Small intestine (tissue), 7 donors: Measurements from ENCODE around the gene DOCK4. TPM values are rescaled to one million over a fixed set of nuclear protein-coding genes. Genes with fewer than 3 reads are reported as not detected.

Source experiments
- DNase-seq, 2 donors: peaks; one replicate each; pipeline versions ENCODE4 v3.0.0 to v3.0.0-alpha.2; 2013
- FAIRE-seq: peaks from 2 replicates; lab custom pipeline; 2012; peaks lifted over from hg19 to GRCh38; lab: Jason Lieb, UNC
- H3K27ac ChIP-seq, 3 donors: one replicate each; pipeline ENCODE4 v1.5.1; 2013; ENCODE audit warnings: low read length in 2 of 3, mild to moderate bottlenecking in 2 of 3, control low read depth in 1 of 3, inconsistent platforms in 1 of 3, low read depth in 1 of 3, moderate library complexity in 1 of 3
- H3K27me3 ChIP-seq, 3 donors: one replicate each; pipeline ENCODE4 v1.6.1; 2013; ENCODE audit warnings: low read length in 3 of 3, inconsistent platforms in 1 of 3; ENCODE audit not compliant: control insufficient read depth in 3 of 3, insufficient read depth in 3 of 3
- H3K36me3 ChIP-seq, 3 donors: one replicate each; pipeline ENCODE4 v1.6.1; 2013; ENCODE audit warnings: low read length in 3 of 3, inconsistent platforms in 1 of 3, low read depth in 1 of 3, mild to moderate bottlenecking in 1 of 3, moderate library complexity in 1 of 3; ENCODE audit not compliant: control insufficient read depth in 3 of 3, insufficient read depth in 2 of 3
- H3K4me1 ChIP-seq, 3 donors: one replicate each; pipeline ENCODE4 v1.6.1; 2013; ENCODE audit warnings: low read length in 2 of 3, inconsistent platforms in 1 of 3, low read depth in 1 of 3, mild to moderate bottlenecking in 1 of 3, moderate library complexity in 1 of 3; ENCODE audit not compliant: control insufficient read depth in 3 of 3, insufficient read depth in 2 of 3
- H3K4me3 ChIP-seq, 3 donors: one replicate each; pipeline ENCODE4 v1.5.1; 2013; ENCODE audit warnings: low read length in 3 of 3, control low read depth in 1 of 3, inconsistent platforms in 1 of 3, low read depth in 1 of 3, mild to moderate bottlenecking in 1 of 3, moderate library complexity in 1 of 3
- H3K9me3 ChIP-seq, 2 donors: one replicate each; pipeline ENCODE4 v1.6.1; 2013; ENCODE audit warnings: low read depth in 1 of 2, low read length in 1 of 2; ENCODE audit not compliant: control insufficient read depth in 2 of 2, insufficient read depth in 1 of 2
- WGBS, 3 donors: extraction: QIAGEN DNeasy Blood & Tissue Kit; methylation state at CpG; one replicate each; pipeline ENCODE4 v1.1.7; 2013; 5-methylcytosine and 5-hydroxymethylcytosine counted together
- polyA plus RNA-seq, 4 donors: library from polyadenylated mRNA; stranded (reverse) in 3 of 4; unstranded in 1 of 4; fragments of 200-250 nt in 3 of 4; fragments of 120-200 nt in 1 of 4; gene quantifications; one replicate each; pipeline versions ENCODE4 v1.2.1 to v1.2.3, GENCODE V29; 2013
- donor health status: healthy with polysubstance abuse.
- donor health status: control.
- donor health status: control.
- donor health status: Bipolar disorder and iron deficiency.
- donor health status: healthy.

Gene DOCK4
- polyA plus RNA-seq, 4 donors: 1.9 to 4.1 (median 3.8) TPM; not detected in 1

- Histone ChIP-seq H3K27me3 (no peaks in the 10 kb centered on the region), H3K9me3 (peaks cover 0 to 5% of the 10 kb centered on the region in 2 donors), H3K4me1 (no peaks in the 10 kb centered on the region), H3K4me3 (no peak overlapping the region), H3K36me3 (no peaks in the 10 kb centered on the region), H3K27ac (no peak overlapping the region)
- no peak for FAIRE-seq
- no peak for DNase-seq
These were observed 134.3 kb downstream of the DOCK4 start for GRCh38 chr7:112071856-112072255.

GRCh38 chr7:112070674-112071256, 135.4 kb downstream of the DOCK4 start:
- Histone ChIP-seq H3K9me3 (peaks cover 0 to 5% of the 10 kb centered on the region in 2 donors), H3K27me3 (no peaks in the 10 kb centered on the region), H3K36me3 (no peaks in the 10 kb centered on the region), H3K4me3 (no peak overlapping the region), H3K4me1 (no peaks in the 10 kb centered on the region), H3K27ac (no peak overlapping the region)
- no peak for DNase-seq
- 58 to 83% (median 72%) methylated on average over 5 of the region's 5 CpGs for WGBS, 3 donors
- no peak for FAIRE-seq

- 75 to 81% (median 78%) methylated on average over 3 of the region's 3 CpGs for WGBS, 3 donors
- Histone ChIP-seq H3K27ac (no peak overlapping the region), H3K4me1 (no peaks in the 10 kb centered on the region), H3K9me3 (peaks cover 0 to 5% of the 10 kb centered on the region in 2 donors), H3K36me3 (no peaks in the 10 kb centered on the region), H3K27me3 (no peaks in the 10 kb centered on the region), H3K4me3 (no peak overlapping the region)
- DNase-seq (no peak), FAIRE-seq (no peak)
These were observed 136.3 kb downstream of the DOCK4 start for GRCh38 chr7:112069879-112070321.

GRCh38 chr7:112068967-112069366, 137.2 kb downstream of the DOCK4 start:
- WGBS, 3 donors: 84 to 96% (median 91%) methylated on average over 4 of the region's 4 CpGs
- FAIRE-seq: no peak

GRCh38 chr7:112067632-112068540, 138.3 kb downstream of the DOCK4 start:
- FAIRE-seq (no peak), DNase-seq (no peak)
- Histone ChIP-seq H3K4me1 (no peaks in the 10 kb centered on the region), H3K4me3 (no peak overlapping the region), H3K36me3 (no peaks in the 10 kb centered on the region), H3K9me3 (no peaks in the 10 kb centered on the region), H3K27me3 (no peaks in the 10 kb centered on the region), H3K27ac (no peak overlapping the region)
- 71 to 76% (median 75%) methylated on average over 5 of the region's 5 CpGs for WGBS, 3 donors

More at GRCh38 chr7:112068967-112069366, 137.2 kb downstream of the DOCK4 start:
- no peaks in the 10 kb centered on the region for H3K36me3 ChIP-seq
- H3K27ac ChIP-seq: no peak overlapping the region
- H3K9me3 ChIP-seq: no peaks in the 10 kb centered on the region
- H3K4me1 ChIP-seq: no peaks in the 10 kb centered on the region
- H3K4me3 ChIP-seq: no peak overlapping the region
- DNase-seq: no peak
- H3K27me3 ChIP-seq: no peaks in the 10 kb centered on the region

- DNase-seq (no peak), FAIRE-seq (no peak)
- H3K4me1 ChIP-seq: no peaks in the 10 kb centered on the region
- no peaks in the 10 kb centered on the region for H3K9me3 ChIP-seq
- H3K36me3 ChIP-seq: no peaks in the 10 kb centered on the region
- WGBS, 3 donors: 60 to 78% (median 60%) methylated on average over 2 of the region's 2 CpGs
- no peaks in the 10 kb centered on the region for H3K27me3 ChIP-seq
- no peak overlapping the region for H3K27ac ChIP-seq
- H3K4me3 ChIP-seq: no peak overlapping the region
These were observed 139.0 kb downstream of the DOCK4 start for GRCh38 chr7:112067200-112067599.

- Histone ChIP-seq H3K9me3 (no peaks in the 10 kb centered on the region), H3K27me3 (no peaks in the 10 kb centered on the region), H3K4me3 (no peak overlapping the region), H3K36me3 (no peaks in the 10 kb centered on the region), H3K27ac (no peak overlapping the region), H3K4me1 (no peaks in the 10 kb centered on the region)
- 75 to 88% (median 81%) methylated on average over 1 of the region's 1 CpG for WGBS, 3 donors
- FAIRE-seq (no peak), DNase-seq (no peak)
These were observed 140.4 kb downstream of the DOCK4 start for GRCh38 chr7:112065758-112066157.

GRCh38 chr7:112064627-112065385, 141.4 kb downstream of the DOCK4 start:
- Histone ChIP-seq H3K27me3 (no peaks in the 10 kb centered on the region), H3K4me1 (no peaks in the 10 kb centered on the region), H3K36me3 (no peaks in the 10 kb centered on the region), H3K9me3 (no peaks in the 10 kb centered on the region), H3K27ac (no peak overlapping the region), H3K4me3 (no peak overlapping the region)
- 77 to 92% (median 88%) methylated on average over 5 of the region's 5 CpGs for WGBS, 3 donors
- FAIRE-seq: no peak
- DNase-seq: no peak
